Activated CD4-positive, alpha-beta T cell treated with anti-CD3 and anti-CD28 coated beads, Interleukin-2, amount 10 ng/mL, durations not matched to agents 7 days and 5 days (primary cell): ENCODE measurements around the gene PACRG. TPM values are rescaled to one million over a fixed set of nuclear protein-coding genes. Genes with fewer than 3 reads are reported as not detected.

Experiments used
- CTCF ChIA-PET: fragments of 350-600 bp; sonication (Branson Sonifier 250); formaldehyde crosslinking; loops from one replicate; lab custom pipeline; 2021; ENCODE audit warnings: antibody characterized with exemption; lab: Charles Lee
- POLR2A ChIA-PET: fragments of 350-600 bp; sonication (Branson Sonifier 250); formaldehyde crosslinking; loops from one replicate; lab custom pipeline; 2021; ENCODE audit warnings: antibody characterized with exemption; lab: Charles Lee
- DNase-seq: peaks from one replicate; pipeline ENCODE4 v3.0.0-alpha.2; 2020
- H3K27ac Mint-ChIP-seq: one replicate; pipeline ENCODE4 v1.8.0; 2021; ENCODE audit warnings: mild to moderate bottlenecking, moderate library complexity, mixed read lengths
- H3K27me3 Mint-ChIP-seq: one replicate; pipeline ENCODE4 v1.8.0; 2021; ENCODE audit warnings: mixed read lengths
- H3K36me3 Mint-ChIP-seq: one replicate; pipeline ENCODE4 v1.8.0; 2021; ENCODE audit warnings: low read depth, mixed read lengths
- H3K4me1 Mint-ChIP-seq: one replicate; pipeline ENCODE4 v1.8.0; 2021; ENCODE audit warnings: mixed read lengths
- H3K4me3 Mint-ChIP-seq: one replicate; pipeline ENCODE4 v1.8.0; 2021; ENCODE audit warnings: mild to moderate bottlenecking, moderate library complexity, mixed read lengths
- H3K9me3 Mint-ChIP-seq: one replicate; pipeline ENCODE4 v1.8.0; 2021; ENCODE audit warnings: mixed read lengths
- total RNA-seq, 2 experiments: library from RNA; stranded (reverse); gene quantifications; one replicate each; pipeline ENCODE4 v1.2.3, GENCODE V29; 2021

PACRG gene
- total RNA-seq, 2 experiments from 2014 or later, result 0.32 TPM; not detected in 1

DNA sequence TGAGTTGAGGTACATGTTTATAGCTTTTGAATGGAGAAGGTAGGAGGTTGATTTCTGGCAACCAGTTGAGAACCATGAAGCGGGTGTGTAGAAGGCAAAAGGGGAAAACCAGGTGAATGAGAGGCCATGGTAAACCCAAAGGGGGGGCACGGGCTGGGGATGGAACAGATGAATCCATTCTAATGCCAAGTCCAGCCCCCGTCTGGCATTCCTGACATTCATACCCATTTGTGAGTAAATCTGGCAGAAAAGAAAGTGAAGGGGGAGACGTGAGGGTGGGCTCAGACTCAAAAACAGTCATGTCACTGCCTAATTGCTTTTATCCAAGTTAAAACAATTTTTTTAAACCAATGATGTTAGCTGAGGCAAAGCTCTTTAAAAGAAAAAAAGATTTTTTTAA is 513.9 kb downstream of the PACRG start:
- H3K36me3 Mint-ChIP-seq, result no peaks in the 10 kb centered on the region
- ChIA-PET CTCF (no interaction called here), POLR2A (no interaction called here)
- no peaks in the 10 kb centered on the region for H3K27me3 Mint-ChIP-seq
- no peak for DNase-seq
- H3K4me1 Mint-ChIP-seq, result no peaks in the 10 kb centered on the region
- H3K27ac Mint-ChIP-seq, result no peak overlapping the region
- H3K9me3 Mint-ChIP-seq, result no peaks in the 10 kb centered on the region
- H3K4me3 Mint-ChIP-seq, result no peak overlapping the region

- ChIA-PET CTCF (no interaction called here), POLR2A (no interaction called here)
- Mint-ChIP-seq H3K27ac (no peak overlapping the region), H3K36me3 (no peaks in the 10 kb centered on the region), H3K27me3 (no peaks in the 10 kb centered on the region), H3K9me3 (no peaks in the 10 kb centered on the region), H3K4me3 (no peak overlapping the region), H3K4me1 (no peaks in the 10 kb centered on the region)
- DNase-seq, result no peak
These were observed 515.3 kb downstream of the PACRG start for GRCh38 chr6:163243083-163243482.

DNA sequence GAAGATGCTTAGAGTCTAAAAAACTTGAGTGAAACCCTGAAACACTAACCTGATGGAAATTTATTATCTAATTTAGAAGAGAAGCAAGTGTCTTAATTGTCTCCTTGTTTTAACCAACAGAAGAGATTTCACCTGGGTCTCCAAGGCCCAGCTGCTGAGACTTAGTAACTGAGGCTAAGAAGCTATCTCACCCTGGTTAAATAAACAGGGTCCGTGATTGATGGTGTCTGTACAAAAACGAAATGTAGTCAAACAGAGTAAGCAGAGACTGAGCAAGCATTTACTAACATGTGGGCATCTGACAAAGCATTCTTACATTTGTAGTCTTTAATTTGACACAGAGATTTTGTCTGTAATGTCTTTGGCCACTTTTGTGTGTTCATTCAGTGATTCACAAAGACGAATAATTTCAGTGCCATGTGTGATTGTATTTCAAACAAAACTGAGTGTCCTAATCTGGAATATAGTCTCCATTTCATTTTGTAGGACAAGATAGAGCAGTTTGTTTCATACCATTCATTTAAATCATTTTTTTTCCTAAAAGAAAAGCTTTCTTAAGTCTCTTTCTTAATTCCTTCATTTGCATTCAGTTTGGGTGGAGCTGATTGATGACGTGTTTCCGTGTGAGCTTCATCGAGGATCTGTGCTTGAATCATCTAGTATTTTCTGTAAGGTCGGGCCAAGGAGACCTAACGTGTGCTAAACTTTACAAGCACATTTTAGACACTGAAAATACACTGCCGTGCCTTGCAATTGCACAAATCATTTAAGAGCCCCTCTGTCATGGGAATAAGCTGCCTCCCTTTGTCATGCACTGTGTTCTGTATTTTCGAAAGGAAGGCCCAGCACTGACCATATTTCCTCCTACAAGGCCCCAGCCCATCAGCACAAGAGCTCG is 516.2 kb downstream of the PACRG start:
- no peak overlapping the region for H3K4me3 Mint-ChIP-seq
- no peaks in the 10 kb centered on the region for H3K27me3 Mint-ChIP-seq
- no peaks in the 10 kb centered on the region for H3K9me3 Mint-ChIP-seq
- no peak overlapping the region for H3K27ac Mint-ChIP-seq
- ChIA-PET POLR2A (no interaction called here), CTCF (no interaction called here)
- H3K4me1 Mint-ChIP-seq, result no peaks in the 10 kb centered on the region
- H3K36me3 Mint-ChIP-seq, result no peaks in the 10 kb centered on the region
- DNase-seq, result no peak

DNA sequence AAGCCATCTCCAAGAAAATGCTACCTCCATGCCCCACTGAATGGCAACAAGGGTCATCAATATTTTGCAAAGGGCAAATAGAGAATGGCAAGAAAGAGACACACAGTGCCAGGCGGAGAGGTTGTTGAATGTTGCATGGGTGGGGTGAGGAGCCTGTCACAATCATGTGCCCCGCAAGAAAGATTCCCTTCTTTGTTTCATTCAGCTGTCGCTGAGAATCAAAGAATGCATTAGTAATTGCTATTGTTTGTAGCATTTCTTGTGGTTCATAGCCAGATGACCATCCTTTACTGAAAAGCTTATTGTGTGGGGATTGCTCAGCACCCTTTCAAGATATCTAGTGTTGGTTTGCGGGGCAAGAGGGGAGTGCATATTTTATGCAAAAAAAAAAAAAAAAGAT is 520.3 kb downstream of the PACRG start:
- POLR2A ChIA-PET, result no interaction called here
- no peak for DNase-seq
- no peaks in the 10 kb centered on the region for H3K36me3 Mint-ChIP-seq
- H3K4me3 Mint-ChIP-seq, result no peak overlapping the region
- peaks cover 6% of the 10 kb centered on the region for H3K27me3 Mint-ChIP-seq
- H3K27ac Mint-ChIP-seq, result no peak overlapping the region
- CTCF ChIA-PET, result no interaction called here
- H3K9me3 Mint-ChIP-seq, result no peaks in the 10 kb centered on the region
- H3K4me1 Mint-ChIP-seq, result no peaks in the 10 kb centered on the region

- ChIA-PET CTCF (no interaction called here), POLR2A (no interaction called here)
- no peaks in the 10 kb centered on the region for H3K4me1 Mint-ChIP-seq
- H3K36me3 Mint-ChIP-seq, result no peaks in the 10 kb centered on the region
- H3K27ac Mint-ChIP-seq, result no peak overlapping the region
- peaks cover 6% of the 10 kb centered on the region for H3K27me3 Mint-ChIP-seq
- no peak overlapping the region for H3K4me3 Mint-ChIP-seq
- DNase-seq, result no peak
- no peaks in the 10 kb centered on the region for H3K9me3 Mint-ChIP-seq
These were observed 521.9 kb downstream of the PACRG start for GRCh38 chr6:163249651-163250101.

DNA sequence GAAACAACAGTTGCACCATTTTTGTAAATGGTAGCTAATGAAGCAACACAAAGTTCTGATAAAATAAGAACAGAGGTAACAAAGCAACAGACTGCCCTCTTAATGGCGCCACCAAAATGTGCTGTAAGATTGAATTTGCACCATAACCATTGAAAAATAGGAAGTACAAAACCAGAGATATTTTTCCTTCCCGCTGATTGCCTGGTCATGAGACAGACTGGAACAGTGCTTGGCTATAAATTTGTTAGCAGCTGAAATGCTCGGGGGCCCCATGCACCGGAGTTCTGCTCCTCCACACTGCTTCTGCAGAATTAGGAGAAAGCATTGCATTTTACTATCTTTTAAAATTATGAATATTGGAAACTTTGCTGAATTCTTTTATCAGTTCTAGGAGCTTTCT is 522.3 kb downstream of the PACRG start:
- Mint-ChIP-seq H3K27me3 (peaks cover 6% of the 10 kb centered on the region), H3K4me1 (no peaks in the 10 kb centered on the region), H3K27ac (no peak overlapping the region), H3K4me3 (no peak overlapping the region), H3K36me3 (no peaks in the 10 kb centered on the region), H3K9me3 (no peaks in the 10 kb centered on the region)
- CTCF ChIA-PET, result no interaction called here
- POLR2A ChIA-PET, result no interaction called here
- no peak for DNase-seq

- H3K27ac Mint-ChIP-seq, result no peak overlapping the region
- no peaks in the 10 kb centered on the region for H3K36me3 Mint-ChIP-seq
- H3K4me1 Mint-ChIP-seq, result no peaks in the 10 kb centered on the region
- H3K4me3 Mint-ChIP-seq, result no peak overlapping the region
- ChIA-PET POLR2A (no interaction called here), CTCF (no interaction called here)
- peaks cover 6% of the 10 kb centered on the region for H3K27me3 Mint-ChIP-seq
- no peak for DNase-seq
- no peaks in the 10 kb centered on the region for H3K9me3 Mint-ChIP-seq
These were observed 524.4 kb downstream of the PACRG start for GRCh38 chr6:163252061-163252591.

DNA sequence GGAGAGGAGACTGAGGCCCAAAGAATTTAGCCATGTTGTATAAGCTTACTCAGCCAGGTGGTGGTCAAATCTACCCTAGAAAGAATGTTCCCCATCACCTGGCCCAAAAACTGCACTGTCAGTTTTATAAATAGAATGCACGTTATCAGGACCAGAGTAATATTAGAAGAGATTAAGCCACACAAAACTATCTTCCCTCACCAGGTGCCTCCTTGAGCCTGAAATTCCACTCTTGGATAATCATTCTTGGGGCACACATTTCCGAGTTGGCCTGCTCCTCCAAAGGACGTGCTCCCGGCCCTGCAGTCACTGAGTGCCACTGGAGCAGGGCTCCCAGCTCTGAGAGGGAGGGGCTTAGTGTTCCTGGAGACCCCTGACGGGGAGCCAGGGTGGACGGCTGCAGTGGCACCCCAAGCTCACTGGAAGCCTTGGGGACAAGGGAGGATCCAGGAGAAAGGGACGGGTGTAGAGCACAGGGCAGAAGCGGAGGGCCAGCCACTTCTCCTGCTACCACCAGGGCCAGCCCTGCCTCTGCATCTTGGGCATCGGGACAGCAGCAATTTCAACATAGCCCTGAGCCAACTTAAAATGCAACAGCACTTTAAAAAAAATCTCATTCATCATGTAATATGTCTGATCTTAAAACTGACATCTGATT is 525.9 kb downstream of the PACRG start:
- POLR2A ChIA-PET, result no interaction called here
- no peak for DNase-seq

DNA sequence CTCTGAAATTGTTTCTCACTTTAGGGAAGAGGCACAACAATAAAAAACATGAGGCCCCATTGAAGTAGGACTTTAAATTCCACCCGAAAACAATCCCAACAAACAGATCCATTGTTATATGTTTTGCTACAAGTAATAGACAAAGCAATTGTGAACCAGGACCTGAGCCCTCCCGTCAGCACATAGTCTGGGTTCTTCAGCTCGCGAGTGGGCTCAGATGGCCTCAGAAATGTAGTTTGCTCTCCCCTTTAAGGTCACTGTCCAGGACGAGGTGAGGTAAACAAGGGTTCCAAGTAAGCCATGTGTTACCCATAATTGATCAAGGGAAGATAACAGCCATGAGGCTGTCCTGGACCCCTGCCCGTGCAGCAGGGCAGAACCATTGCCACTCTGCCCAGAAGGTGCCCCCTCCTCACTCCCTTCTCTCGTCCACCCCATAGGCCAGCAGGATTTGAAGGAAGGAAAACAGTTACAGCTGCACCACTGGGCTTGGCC is 526.6 kb downstream of the PACRG start:
- Mint-ChIP-seq H3K27ac (no peak overlapping the region), H3K4me3 (no peak overlapping the region), H3K36me3 (no peaks in the 10 kb centered on the region), H3K4me1 (no peaks in the 10 kb centered on the region), H3K27me3 (peaks cover 6% of the 10 kb centered on the region), H3K9me3 (no peaks in the 10 kb centered on the region)
- ChIA-PET POLR2A (no interaction called here), CTCF (no interaction called here)
- no peak for DNase-seq

More for the DNA sequence above, 525.9 kb downstream of the PACRG start:
- Mint-ChIP-seq H3K36me3 (no peaks in the 10 kb centered on the region), H3K27ac (no peak overlapping the region), H3K27me3 (peaks cover 6% of the 10 kb centered on the region), H3K4me1 (no peaks in the 10 kb centered on the region), H3K4me3 (no peak overlapping the region), H3K9me3 (no peaks in the 10 kb centered on the region)
- CTCF ChIA-PET, result no interaction called here

GRCh38 chr6:163255265-163255664 is 527.5 kb downstream of the PACRG start:
- Mint-ChIP-seq H3K4me1 (no peaks in the 10 kb centered on the region), H3K9me3 (no peaks in the 10 kb centered on the region), H3K4me3 (no peak overlapping the region), H3K27ac (no peak overlapping the region), H3K27me3 (peaks cover 2% of the 10 kb centered on the region), H3K36me3 (no peaks in the 10 kb centered on the region)
- ChIA-PET CTCF (no interaction called here), POLR2A (no interaction called here)
- DNase-seq, result no peak

GRCh38 chr6:163259689-163260088 is 531.9 kb downstream of the PACRG start:
- Mint-ChIP-seq H3K27me3 (no peaks in the 10 kb centered on the region), H3K36me3 (no peaks in the 10 kb centered on the region), H3K4me3 (no peak overlapping the region), H3K4me1 (no peaks in the 10 kb centered on the region), H3K9me3 (no peaks in the 10 kb centered on the region), H3K27ac (no peak overlapping the region)
- no peak for DNase-seq
- POLR2A ChIA-PET, result no interaction called here
- CTCF ChIA-PET, result no interaction called here

- Mint-ChIP-seq H3K27me3 (no peaks in the 10 kb centered on the region), H3K36me3 (no peaks in the 10 kb centered on the region), H3K4me1 (no peaks in the 10 kb centered on the region), H3K4me3 (no peak overlapping the region), H3K9me3 (no peaks in the 10 kb centered on the region), H3K27ac (no peak overlapping the region)
- no peak for DNase-seq
- ChIA-PET CTCF (no interaction called here), POLR2A (interaction anchor here (0.6 kb wide), 1 partner anchor 431 kb away, joined by 6 read pairs; no protein-coding TSS in a partner anchor)
These were observed 532.5 kb downstream of the PACRG start for GRCh38 chr6:163260111-163260895.
